Measurements from ENCODE around the gene NAB1.

The NAB1 gene

GRCh38 chr2:190674966-190675650 is 26.2 kb downstream of the NAB1 start:
- DNase-seq, result no peak

- no peak for DNase-seq
Observed at GRCh38 chr2:190677255-190677654, 28.4 kb downstream of the NAB1 start.

- peak; percentile 19 to 52 (median 26) for DNase-seq
Observed at GRCh38 chr2:190678444-190679162, 29.7 kb downstream of the NAB1 start.

GRCh38 chr2:190679391-190679790 is 30.5 kb downstream of the NAB1 start:
- DNase-seq, result no peak

GRCh38 chr2:190679813-190680591 is 31.1 kb downstream of the NAB1 start:
- peak in 3 of 4 experiments; percentile 16 to 43 (median 42) for DNase-seq

- DNase-seq, result no peak
Observed at GRCh38 chr2:190682168-190682567, 33.3 kb downstream of the NAB1 start.

- no peak for DNase-seq
Observed at GRCh38 chr2:190683802-190684201, 34.9 kb downstream of the NAB1 start.

GRCh38 chr2:190684931-190685330 is 36.0 kb downstream of the NAB1 start:
- DNase-seq, result no peak

- DNase-seq, result no peak
Observed at GRCh38 chr2:190685333-190685732, 36.5 kb downstream of the NAB1 start.

GRCh38 chr2:190693533-190694232 is 44.8 kb downstream of the NAB1 start:
- DNase-seq, result no peak

GRCh38 chr2:190694479-190694878 is 45.6 kb downstream of the NAB1 start:
- DNase-seq, result no peak

GRCh38 chr2:190695739-190696138 is 46.9 kb downstream of the NAB1 start:
- DNase-seq, result no peak

- DNase-seq, result no peak
Observed at GRCh38 chr2:190696792-190697398, 48.0 kb downstream of the NAB1 start.

- no peak for DNase-seq
Observed at GRCh38 chr2:190697421-190697820, 48.5 kb downstream of the NAB1 start.

GRCh38 chr2:190698895-190699294 is 50.0 kb downstream of the NAB1 start:
- DNase-seq, result no peak

- no peak for DNase-seq
Observed at GRCh38 chr2:190701586-190701985, 52.7 kb downstream of the NAB1 start.

GRCh38 chr2:190705280-190705679 is 56.4 kb downstream of the NAB1 start:
- no peak for DNase-seq

GRCh38 chr2:190707726-190708125 is 58.8 kb downstream of the NAB1 start:
- DNase-seq, result no peak

- peak in 3 of 4 experiments; percentile 16 to 27 (median 25) for DNase-seq
Observed at GRCh38 chr2:190708650-190709049, 59.8 kb downstream of the NAB1 start.

- no peak for DNase-seq
Observed at GRCh38 chr2:190711069-190711468, 62.2 kb downstream of the NAB1 start.

- DNase-seq, result no peak
Observed at GRCh38 chr2:190713471-190713870, 64.6 kb downstream of the NAB1 start.

GRCh38 chr2:190714958-190715357 is 66.1 kb downstream of the NAB1 start:
- DNase-seq, result no peak

Data from suppressor macrophage (primary cell).